ENCODE results near the gene FMO3. TPM values are rescaled to one million over a fixed set of nuclear protein-coding genes. Genes with fewer than 3 reads are reported as not detected.

FMO3 gene
- total RNA-seq, 4 donors from 2014 or later = 3.2 to 16.5 (median 5.9) TPM

DNA sequence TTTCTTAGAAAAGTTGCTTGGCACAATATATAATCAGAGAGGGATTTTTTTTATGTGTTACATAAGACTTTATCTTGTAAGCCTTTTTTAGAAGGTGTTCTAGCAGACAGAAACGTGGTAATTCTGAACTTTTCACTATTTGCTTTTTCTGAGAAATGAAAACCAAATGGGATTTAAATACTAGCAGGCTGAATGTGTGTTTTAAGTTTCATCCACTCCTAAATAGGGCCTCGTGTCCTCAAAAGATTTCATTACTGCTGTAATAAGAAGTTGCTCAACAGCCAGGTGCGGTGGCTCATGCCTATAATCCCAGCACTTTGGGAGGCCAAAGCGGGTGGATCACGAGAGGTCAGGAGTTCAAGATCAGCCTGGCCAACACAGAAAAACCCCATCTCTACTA, 49.7 kb downstream of the FMO3 start:
- DNase-seq (ENCODE audit: low spot score) (no peak), ATAC-seq (ENCODE audit: low FRiP score) (no peak)
- TF ChIP-seq, protein P1, sequence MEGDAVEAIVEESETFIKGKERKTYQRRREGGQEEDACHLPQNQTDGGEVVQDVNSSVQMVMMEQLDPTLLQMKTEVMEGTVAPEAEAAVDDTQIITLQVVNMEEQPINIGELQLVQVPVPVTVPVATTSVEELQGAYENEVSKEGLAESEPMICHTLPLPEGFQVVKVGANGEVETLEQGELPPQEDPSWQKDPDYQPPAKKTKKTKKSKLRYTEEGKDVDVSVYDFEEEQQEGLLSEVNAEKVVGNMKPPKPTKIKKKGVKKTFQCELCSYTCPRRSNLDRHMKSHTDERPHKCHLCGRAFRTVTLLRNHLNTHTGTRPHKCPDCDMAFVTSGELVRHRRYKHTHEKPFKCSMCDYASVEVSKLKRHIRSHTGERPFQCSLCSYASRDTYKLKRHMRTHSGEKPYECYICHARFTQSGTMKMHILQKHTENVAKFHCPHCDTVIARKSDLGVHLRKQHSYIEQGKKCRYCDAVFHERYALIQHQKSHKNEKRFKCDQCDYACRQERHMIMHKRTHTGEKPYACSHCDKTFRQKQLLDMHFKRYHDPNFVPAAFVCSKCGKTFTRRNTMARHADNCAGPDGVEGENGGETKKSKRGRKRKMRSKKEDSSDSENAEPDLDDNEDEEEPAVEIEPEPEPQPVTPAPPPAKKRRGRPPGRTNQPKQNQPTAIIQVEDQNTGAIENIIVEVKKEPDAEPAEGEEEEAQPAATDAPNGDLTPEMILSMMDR (IDR thresholded peaks at IDR 0.05) = no peak

DNA sequence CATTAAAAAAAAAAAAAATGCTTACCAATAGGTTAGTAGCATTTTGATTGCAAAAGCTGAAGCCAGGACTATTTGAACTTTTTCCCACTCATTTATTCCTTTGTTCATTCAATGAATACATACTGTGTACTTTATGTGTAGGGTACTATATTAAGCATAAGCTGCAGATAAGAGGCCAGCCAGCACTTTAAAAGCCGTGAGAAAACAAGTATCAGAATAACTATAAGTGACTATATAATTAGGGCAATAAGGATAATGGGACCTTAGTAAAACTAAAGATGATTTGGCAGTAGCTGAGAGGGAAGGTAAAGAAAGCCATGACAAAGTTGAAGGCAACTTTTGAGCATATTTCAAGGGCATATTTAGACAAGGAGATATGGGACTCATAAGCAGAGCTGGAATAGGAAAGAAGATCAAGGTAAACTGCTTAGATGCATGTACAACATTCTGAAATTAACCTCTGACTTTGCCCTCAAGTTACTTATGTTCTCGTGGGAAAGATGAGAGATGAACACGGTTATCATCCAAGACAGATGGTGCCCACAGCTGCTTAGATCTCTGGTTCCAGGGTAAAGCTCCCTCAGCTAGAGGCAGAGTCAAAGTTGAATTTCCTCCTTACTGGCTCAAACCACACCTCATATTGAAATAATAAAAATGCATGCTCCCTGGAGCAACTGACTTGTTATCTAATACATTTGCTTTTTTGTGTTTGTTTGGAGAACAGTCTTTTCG, 50.4 kb downstream of the FMO3 start:
- DNase-seq (ENCODE audit: low spot score) (no peak), ATAC-seq (ENCODE audit: low FRiP score) (peak; percentile 26)
- TF ChIP-seq, protein P1 (IDR thresholded peaks at IDR 0.05) = no peak

- peak; percentile 86 for ATAC-seq (ENCODE audit: low FRiP score)
- no peak for DNase-seq (ENCODE audit: low spot score)
- TF ChIP-seq, protein P1 (IDR thresholded peaks at IDR 0.05) = no peak
These were observed 51.1 kb downstream of the FMO3 start for GRCh38 chr1:171141688-171142415.

DNA sequence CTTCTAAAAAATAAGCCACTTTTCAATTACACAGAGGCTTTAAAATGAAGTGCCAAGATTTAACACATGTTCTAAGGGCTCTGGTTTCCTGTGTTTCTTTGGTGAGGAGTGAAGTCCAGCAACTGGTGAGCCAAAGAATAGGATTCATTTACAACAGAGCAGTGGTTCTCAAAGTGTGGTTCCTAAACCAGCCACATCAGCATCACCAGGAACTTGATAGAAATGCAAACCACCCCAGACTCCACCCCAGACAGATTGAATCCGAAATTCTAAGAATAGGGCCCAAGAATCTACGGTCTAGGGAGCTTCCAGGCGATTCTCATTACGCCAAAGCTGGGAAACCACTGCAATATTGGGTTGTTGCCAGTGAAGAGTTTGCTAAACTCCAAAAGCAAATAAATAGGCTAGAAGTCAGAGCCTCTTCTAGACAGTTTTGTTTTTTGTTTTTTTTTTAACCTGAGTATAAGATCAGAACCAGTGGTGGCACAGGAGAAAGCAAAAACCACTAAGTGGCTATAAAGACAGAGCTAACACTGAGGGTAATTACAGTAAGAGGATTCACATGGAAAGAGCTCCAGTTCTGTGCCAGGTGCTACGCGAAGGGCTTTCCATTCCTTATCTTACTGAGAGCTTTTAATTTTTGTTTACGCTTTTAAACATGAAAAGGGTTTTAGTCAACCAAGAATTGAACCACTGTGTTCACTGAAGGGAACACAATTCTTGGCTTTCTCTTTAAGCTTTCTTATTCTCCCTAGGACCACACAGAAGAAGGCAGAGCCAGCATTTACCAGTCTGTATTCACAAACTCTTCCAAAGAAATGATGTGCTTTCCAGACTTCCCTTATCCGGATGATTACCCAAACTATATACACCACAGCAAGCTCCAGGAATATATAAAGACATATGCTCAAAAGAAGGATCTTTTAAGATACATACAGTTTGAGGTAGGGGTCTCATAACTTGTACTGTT, 52.0 kb downstream of the FMO3 start:
- no peak for DNase-seq (ENCODE audit: low spot score)
- TF ChIP-seq, protein P1 (IDR thresholded peaks at IDR 0.05) = no peak
- peak; percentile 34 for ATAC-seq (ENCODE audit: low FRiP score)

- TF ChIP-seq, protein P1 (IDR thresholded peaks at IDR 0.05) = no peak
- ATAC-seq (ENCODE audit: low FRiP score) = no peak
- DNase-seq (ENCODE audit: low spot score) = no peak
These were observed 59.5 kb downstream of the FMO3 start for GRCh38 chr1:171150156-171150555.

- TF ChIP-seq, protein P1 (IDR thresholded peaks at IDR 0.05) = no peak
- no peak for ATAC-seq (ENCODE audit: low FRiP score)
- DNase-seq (ENCODE audit: low spot score) = no peak
These were observed 61.8 kb downstream of the FMO3 start for GRCh38 chr1:171152549-171152948.
